Mammary epithelial cell (primary cell): ENCODE results near the gene HSH2D.

Experiments
- EZH2 ChIP-seq: IDR thresholded peaks from 2 replicates; pipeline ENCODE4 v1.6.1; 2012; ENCODE audit warnings: low read length, inconsistent platforms, borderline replicate concordance
- TF ChIP-seq, protein P1 (sequence below), 2 donors: IDR thresholded peaks in 1 of 2; conservative IDR thresholded peaks in 1 of 2; 2 replicates each; pipeline ENCODE4 v1.5.1; 2011 to 2012; ENCODE audit warnings: inconsistent platforms in 2 of 2, low read length in 2 of 2, mild to moderate bottlenecking in 2 of 2, control low read depth in 1 of 2, low read depth in 1 of 2; ENCODE audit not compliant: insufficient read depth in 1 of 2; ENCODE audit errors: extremely low read depth in 1 of 2

GRCh38 chr19:16203256-16204004 is 59.9 kb downstream of the HSH2D start:
- TF ChIP-seq, protein P1, sequence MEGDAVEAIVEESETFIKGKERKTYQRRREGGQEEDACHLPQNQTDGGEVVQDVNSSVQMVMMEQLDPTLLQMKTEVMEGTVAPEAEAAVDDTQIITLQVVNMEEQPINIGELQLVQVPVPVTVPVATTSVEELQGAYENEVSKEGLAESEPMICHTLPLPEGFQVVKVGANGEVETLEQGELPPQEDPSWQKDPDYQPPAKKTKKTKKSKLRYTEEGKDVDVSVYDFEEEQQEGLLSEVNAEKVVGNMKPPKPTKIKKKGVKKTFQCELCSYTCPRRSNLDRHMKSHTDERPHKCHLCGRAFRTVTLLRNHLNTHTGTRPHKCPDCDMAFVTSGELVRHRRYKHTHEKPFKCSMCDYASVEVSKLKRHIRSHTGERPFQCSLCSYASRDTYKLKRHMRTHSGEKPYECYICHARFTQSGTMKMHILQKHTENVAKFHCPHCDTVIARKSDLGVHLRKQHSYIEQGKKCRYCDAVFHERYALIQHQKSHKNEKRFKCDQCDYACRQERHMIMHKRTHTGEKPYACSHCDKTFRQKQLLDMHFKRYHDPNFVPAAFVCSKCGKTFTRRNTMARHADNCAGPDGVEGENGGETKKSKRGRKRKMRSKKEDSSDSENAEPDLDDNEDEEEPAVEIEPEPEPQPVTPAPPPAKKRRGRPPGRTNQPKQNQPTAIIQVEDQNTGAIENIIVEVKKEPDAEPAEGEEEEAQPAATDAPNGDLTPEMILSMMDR (conservative IDR thresholded peaks at IDR 0.05 in 1 of 2, IDR thresholded peaks at IDR 0.05 in 1 of 2; ENCODE audit: extremely low read depth in 1 of 2, insufficient read depth in 1 of 2, low read depth in 1 of 2, low read length in 2 of 2): no peak
- TF ChIP-seq EZH2: no peak
